Cardiac atrium fibroblast (primary cell): ENCODE results near the gene GPR160. TPM values are rescaled to one million over a fixed set of nuclear protein-coding genes. Genes with fewer than 3 reads are reported as not detected.

Experiments used
- total RNA-seq: library from RNA; depleted of rRNA; stranded (reverse); fragments of >200 nt; gene quantifications from 2 replicates; pipeline ENCODE4 v1.2.3, GENCODE V29; 2015

Gene GPR160, protein sequence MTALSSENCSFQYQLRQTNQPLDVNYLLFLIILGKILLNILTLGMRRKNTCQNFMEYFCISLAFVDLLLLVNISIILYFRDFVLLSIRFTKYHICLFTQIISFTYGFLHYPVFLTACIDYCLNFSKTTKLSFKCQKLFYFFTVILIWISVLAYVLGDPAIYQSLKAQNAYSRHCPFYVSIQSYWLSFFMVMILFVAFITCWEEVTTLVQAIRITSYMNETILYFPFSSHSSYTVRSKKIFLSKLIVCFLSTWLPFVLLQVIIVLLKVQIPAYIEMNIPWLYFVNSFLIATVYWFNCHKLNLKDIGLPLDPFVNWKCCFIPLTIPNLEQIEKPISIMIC
- total RNA-seq = 0.16 and 3.1 TPM in 2 replicates

GRCh38 chr3:170037463-170038433 is at the start of gene GPR160:
GPR160 (plus strand) TSS chr3:170037995; CDS start chr3:170083973, 45,978 bp downstream.

Other genes with a start within 250 kb of the GPR160 start
- not detected in 2 replicates for gene LRRIQ4, start 225.1 kb upstream of the GPR160 start, total RNA-seq
- 1.6 and 10.5 TPM in 2 replicates for gene LRRC34, start 225.1 kb upstream of the GPR160 start, total RNA-seq
- gene LRRC31, start 168.1 kb upstream of the GPR160 start, total RNA-seq = not detected in 2 replicates
- not detected in 2 replicates for gene SAMD7, start 126.4 kb upstream of the GPR160 start, total RNA-seq
- gene SEC62, start 71.2 kb upstream of the GPR160 start, total RNA-seq = 20.2 and 28.7 TPM in 2 replicates
- gene PHC3, start 143.7 kb downstream of the GPR160 start, total RNA-seq = 14.4 and 17.7 TPM in 2 replicates
- 45.8 and 66.6 TPM in 2 replicates for gene PRKCI, start 184.4 kb downstream of the GPR160 start, total RNA-seq